Hepatocyte (in vitro differentiated cells): Measurements from ENCODE around the gene IER5.

Experiments used
- CTCF ChIP-seq: fragments of 200-600 bp; sonication (generic); IDR thresholded peaks from 2 replicates; pipeline ENCODE4 v1.5.1; 2016; ENCODE audit warnings: antibody characterized with exemption, mild to moderate bottlenecking; ENCODE audit not compliant: poor library complexity
- EZH2 ChIP-seq: fragments of 200-600 bp; sonication (generic); IDR thresholded peaks from 2 replicates; pipeline ENCODE4 v1.6.1; 2016; ENCODE audit warnings: antibody characterized with exemption, mild to moderate bottlenecking, borderline replicate concordance
- EZH2phosphoT487 ChIP-seq: fragments of 200-600 bp; sonication (generic); IDR thresholded peaks from one replicate; pipeline ENCODE4 v1.6.1; 2018; ENCODE audit warnings: antibody characterized with exemption, mild to moderate bottlenecking, low read depth, moderate library complexity; ENCODE audit not compliant: unreplicated experiment, severe bottlenecking

- no peak for TF ChIP-seq CTCF
- TF ChIP-seq EZH2phosphoT487, result no peak
- no peak for TF ChIP-seq EZH2
Measured at GRCh38 chr1:181120924-181121323, 32.4 kb downstream of the IER5 start.
